HepG2 (cell line): ENCODE measurements around the gene WNT7A.

ENCODE experiments used
- BRCA1 ChIP-seq: sonication (generic); formaldehyde crosslinking; IDR thresholded peaks from 2 replicates; pipeline ENCODE4 v1.4.0; 2020; ENCODE audit warnings: missing genetic modification reagents
- CTCF ChIP-seq: sonication (generic); formaldehyde crosslinking; IDR thresholded peaks from 2 replicates; pipeline ENCODE4 v1.5.0; 2020; ENCODE audit warnings: mild to moderate bottlenecking, missing genetic modification reagents, moderate library complexity
- KDM1A ChIP-seq: IDR thresholded peaks from 2 replicates; pipeline ENCODE4 v1.6.1; 2016; ENCODE audit warnings: missing compliant biosample characterization
- MXI1 ChIP-seq: IDR thresholded peaks from 3 replicates; pipeline ENCODE4 v1.6.1; 2012; ENCODE audit warnings: low read depth, low read length, inconsistent platforms, borderline replicate concordance
- POLR2A ChIP-seq, 2 experiments: IDR thresholded peaks; 2 replicates each; pipeline ENCODE4 v1.6.1; 2011; ENCODE audit warnings: low read depth in 2 of 2, low read length in 2 of 2, mild to moderate bottlenecking in 1 of 2, moderate library complexity in 1 of 2; ENCODE audit not compliant: insufficient read depth in 1 of 2
- POLR2AphosphoS5 ChIP-seq: IDR thresholded peaks from 2 replicates; pipeline ENCODE4 v1.6.1; 2012; ENCODE audit warnings: low read depth, low read length
- ZNF274 ChIP-seq: sonication (generic); formaldehyde crosslinking; IDR thresholded peaks from 2 replicates; pipeline ENCODE4 v1.5.1; 2020; ENCODE audit warnings: mild to moderate bottlenecking, missing genetic modification reagents
- ZNF280D ChIP-seq: sonication (generic); formaldehyde crosslinking; IDR thresholded peaks from 2 replicates; pipeline ENCODE4 v1.5.1; 2020; ENCODE audit warnings: mild to moderate bottlenecking, missing genetic modification reagents
- ZUFSP ChIP-seq: sonication (generic); formaldehyde crosslinking; IDR thresholded peaks from 2 replicates; pipeline ENCODE4 v1.9.0; 2021; ENCODE audit warnings: missing genetic modification reagents, mild to moderate bottlenecking, borderline replicate concordance

- TF ChIP-seq POLR2A (IDR thresholded peaks at IDR 0.05; ENCODE audit: insufficient read depth in 1 of 2, low read depth in 2 of 2, low read length in 2 of 2) (no peak), ZUFSP (CRISPR knock-in tag) (no peak), POLR2AphosphoS5 (no peak), ZNF280D (no peak), BRCA1 (CRISPR knock-in tag) (no peak), CTCF (CRISPR knock-in tag) (no peak), ZNF274 (CRISPR knock-in tag) (no peak), MXI1 (no peak), KDM1A (CRISPR knock-in tag) (no peak)
Observed at GRCh38 chr3:13776253-13777050, 103.4 kb downstream of the WNT7A start.
